ENCODE results near the gene TIMELESS.

Gene TIMELESS

DNA sequence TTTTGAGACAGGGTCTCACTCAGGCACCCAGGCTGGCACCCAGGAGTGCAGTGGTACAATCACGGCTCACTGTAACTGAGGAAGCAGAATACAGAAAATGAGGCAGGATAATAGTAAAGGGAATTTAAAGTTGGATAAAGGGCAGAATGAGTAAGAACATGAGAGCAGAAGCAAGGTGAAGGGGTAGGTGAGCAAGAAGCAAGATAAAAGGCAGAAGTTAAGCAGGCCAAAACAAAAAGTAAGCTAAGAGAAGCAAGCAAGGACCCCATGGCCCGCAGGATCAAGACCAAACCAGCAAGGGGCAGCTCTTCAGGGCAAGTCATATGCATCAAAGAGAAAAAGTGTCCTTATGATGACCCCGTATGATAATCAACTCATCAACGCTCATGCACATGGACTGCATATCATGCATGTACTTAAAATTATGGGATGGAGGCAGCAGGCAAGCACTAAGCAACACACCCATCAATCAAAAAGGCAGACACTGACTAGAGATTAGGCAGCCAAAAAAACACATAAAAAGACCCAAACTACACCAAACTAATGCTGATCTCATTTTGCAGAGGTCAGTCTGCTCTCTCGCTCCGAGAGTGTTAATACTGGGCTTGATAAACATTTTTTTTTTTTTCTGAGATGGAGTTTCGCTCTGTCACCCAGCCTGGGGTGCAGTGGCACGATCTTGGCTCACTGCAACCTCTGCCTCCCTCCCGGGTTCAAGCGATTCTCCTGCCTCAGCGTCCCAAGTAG, 11.6 kb downstream of the TIMELESS start:
- DNase-seq (ENCODE audit: low read depth), result no peak
- TF ChIP-seq, protein P1, sequence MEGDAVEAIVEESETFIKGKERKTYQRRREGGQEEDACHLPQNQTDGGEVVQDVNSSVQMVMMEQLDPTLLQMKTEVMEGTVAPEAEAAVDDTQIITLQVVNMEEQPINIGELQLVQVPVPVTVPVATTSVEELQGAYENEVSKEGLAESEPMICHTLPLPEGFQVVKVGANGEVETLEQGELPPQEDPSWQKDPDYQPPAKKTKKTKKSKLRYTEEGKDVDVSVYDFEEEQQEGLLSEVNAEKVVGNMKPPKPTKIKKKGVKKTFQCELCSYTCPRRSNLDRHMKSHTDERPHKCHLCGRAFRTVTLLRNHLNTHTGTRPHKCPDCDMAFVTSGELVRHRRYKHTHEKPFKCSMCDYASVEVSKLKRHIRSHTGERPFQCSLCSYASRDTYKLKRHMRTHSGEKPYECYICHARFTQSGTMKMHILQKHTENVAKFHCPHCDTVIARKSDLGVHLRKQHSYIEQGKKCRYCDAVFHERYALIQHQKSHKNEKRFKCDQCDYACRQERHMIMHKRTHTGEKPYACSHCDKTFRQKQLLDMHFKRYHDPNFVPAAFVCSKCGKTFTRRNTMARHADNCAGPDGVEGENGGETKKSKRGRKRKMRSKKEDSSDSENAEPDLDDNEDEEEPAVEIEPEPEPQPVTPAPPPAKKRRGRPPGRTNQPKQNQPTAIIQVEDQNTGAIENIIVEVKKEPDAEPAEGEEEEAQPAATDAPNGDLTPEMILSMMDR (IDR thresholded peaks at IDR 0.05; ENCODE audit: insufficient read depth, low read depth, low read length, missing control alignments), result no peak
- no peak overlapping the region for H3K4me3 ChIP-seq (ENCODE audit: low read depth, low read length)

DNA sequence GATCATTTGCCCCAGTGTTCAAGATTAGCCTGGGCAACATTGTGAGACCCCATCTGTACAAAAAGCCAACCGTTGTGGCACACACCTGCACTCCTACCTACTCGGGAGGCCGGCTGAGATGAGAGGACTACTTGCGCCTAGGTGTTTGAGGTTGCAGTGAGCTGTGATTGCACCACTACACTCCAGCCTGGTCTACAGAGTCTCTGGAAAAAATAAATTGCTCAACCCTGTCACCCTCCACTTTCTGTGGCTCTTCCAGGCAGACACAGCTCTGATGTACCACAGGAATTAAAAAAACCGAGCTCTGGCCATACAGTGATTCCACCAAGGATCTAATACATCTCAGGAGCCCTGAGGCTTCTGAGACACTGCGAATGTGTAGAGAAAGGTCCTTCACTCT, 14.4 kb downstream of the TIMELESS start:
- DNase-seq (ENCODE audit: low read depth), result no peak
- TF ChIP-seq, protein P1 (IDR thresholded peaks at IDR 0.05; ENCODE audit: insufficient read depth, low read depth, low read length, missing control alignments), result no peak
- no peak overlapping the region for H3K4me3 ChIP-seq (ENCODE audit: low read depth, low read length)

DNA sequence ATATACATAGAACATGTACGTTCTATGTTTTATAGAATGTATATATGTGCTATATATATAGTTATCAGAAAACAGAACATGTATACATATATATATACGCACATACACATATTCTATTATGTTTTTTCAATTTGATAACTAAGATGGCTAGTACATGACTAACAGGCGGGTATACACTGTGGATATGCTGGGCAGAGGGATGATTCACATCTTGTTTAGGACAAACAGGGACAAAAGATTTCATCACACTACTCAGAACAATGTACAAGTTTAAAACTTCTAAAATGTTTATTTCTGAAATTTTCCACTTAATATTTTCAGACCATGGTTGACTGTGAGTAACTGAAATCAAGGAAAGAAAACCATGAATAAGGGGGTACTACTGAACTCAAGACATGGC, 17.4 kb downstream of the TIMELESS start:
- no peak for DNase-seq (ENCODE audit: low read depth)
- no peak overlapping the region for H3K4me3 ChIP-seq (ENCODE audit: low read depth, low read length)
- TF ChIP-seq, protein P1 (IDR thresholded peaks at IDR 0.05; ENCODE audit: insufficient read depth, low read depth, low read length, missing control alignments), result no peak

DNA sequence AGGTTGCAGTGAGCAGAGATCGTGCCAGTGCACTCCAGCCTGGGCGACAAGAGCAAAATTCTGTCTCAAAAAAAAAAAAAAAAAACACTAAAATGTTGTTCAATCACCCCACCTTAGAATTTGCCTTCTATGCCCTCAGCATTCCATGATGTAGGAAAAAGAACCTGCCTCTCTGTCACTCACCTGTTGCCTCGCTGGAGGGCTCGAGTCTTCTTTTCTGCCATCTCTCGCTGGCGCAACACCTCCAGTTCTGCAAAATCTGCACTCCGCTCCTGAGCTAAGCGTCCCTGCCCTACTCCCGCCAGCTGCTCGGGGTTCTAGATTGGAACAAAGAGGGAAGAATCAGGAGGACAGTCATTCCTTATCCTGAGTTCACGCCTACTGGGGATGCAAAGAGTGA, 17.9 kb downstream of the TIMELESS start:
- DNase-seq (ENCODE audit: low read depth), result no peak
- no peak overlapping the region for H3K4me3 ChIP-seq (ENCODE audit: low read depth, low read length)
- TF ChIP-seq, protein P1 (IDR thresholded peaks at IDR 0.05; ENCODE audit: insufficient read depth, low read depth, low read length, missing control alignments), result no peak

DNA sequence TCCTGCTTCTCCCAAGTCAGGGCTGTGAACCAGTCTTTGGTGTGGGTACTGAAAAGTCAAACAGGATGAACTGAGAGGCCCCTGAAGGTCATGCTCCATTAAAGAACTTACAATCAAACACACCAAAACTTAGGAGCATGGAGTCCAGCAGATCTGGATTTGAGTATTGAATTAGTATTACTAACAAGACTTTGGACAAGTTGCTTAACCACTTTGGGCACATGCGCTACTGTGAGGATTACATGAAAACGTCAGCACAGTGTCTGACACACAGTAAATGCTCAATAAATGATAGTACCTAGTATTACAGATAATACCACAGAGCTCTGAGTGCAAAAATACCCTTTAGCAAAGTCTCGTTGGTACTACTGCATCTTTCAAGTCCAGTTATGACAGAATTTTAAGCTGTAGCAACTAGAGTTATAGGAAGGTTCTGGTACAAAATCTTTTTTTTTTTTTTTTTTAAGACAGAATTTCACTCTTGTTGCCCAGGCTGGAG, 23.2 kb downstream of the TIMELESS start:
- no peak for DNase-seq (ENCODE audit: low read depth)
- no peak overlapping the region for H3K4me3 ChIP-seq (ENCODE audit: low read depth, low read length)
- TF ChIP-seq, protein P1 (IDR thresholded peaks at IDR 0.05; ENCODE audit: insufficient read depth, low read depth, low read length, missing control alignments), result no peak

DNA sequence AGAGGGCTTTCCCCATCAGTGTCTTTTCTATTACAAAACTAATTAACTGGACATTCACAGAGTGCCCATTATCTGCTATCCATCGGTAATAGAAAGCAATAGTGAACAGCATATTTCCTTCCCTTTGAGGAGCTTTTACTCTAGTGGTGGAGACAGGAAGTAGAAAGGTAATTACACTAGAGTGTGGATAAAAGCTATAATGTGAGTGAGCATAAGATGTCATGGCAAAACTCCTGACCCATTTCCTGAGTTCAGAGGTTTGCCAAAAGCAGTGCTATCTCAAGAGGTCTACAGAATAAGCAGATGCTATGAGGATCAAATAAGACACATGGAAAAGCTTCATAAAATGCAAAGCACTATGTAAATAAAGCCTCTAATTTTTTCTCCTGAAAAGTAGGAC, 24.0 kb downstream of the TIMELESS start:
- TF ChIP-seq, protein P1 (IDR thresholded peaks at IDR 0.05; ENCODE audit: insufficient read depth, low read depth, low read length, missing control alignments), result no peak
- DNase-seq (ENCODE audit: low read depth), result no peak
- H3K4me3 ChIP-seq (ENCODE audit: low read depth, low read length), result no peak overlapping the region

DNA sequence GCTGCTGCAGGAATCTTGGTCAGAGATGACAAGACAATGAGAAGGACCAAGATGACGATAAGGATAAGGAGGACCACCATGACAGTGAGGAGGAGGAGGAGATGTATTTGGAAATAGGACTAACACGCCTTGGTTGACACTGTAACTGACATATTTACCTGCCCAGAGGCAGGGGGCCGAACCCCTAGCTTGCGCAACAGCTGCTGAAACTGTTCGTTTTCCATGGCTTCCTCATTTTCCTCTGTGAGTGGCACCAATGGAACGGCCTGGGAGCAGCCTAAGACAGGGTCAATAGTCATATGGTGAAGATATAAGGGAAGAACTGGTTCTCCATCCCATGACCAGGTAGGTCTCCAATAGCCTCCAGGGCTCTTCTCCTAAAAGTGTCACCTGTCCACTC, 28.8 kb downstream of the TIMELESS start:
- H3K4me3 ChIP-seq (ENCODE audit: low read depth, low read length), result no peak overlapping the region
- TF ChIP-seq, protein P1 (IDR thresholded peaks at IDR 0.05; ENCODE audit: insufficient read depth, low read depth, low read length, missing control alignments), result no peak
- DNase-seq (ENCODE audit: low read depth), result no peak
